GM19023 (cell line): Measurements from ENCODE around the gene REXO1.

Experiments used
- ATAC-seq: cut with Tn5 transposase; IDR thresholded peaks from one replicate; pipeline ENCODE4 v1.9.1; 2021; ENCODE audit warnings: mild to moderate bottlenecking, moderate library complexity; ENCODE audit not compliant: unreplicated experiment

The REXO1 gene

DNA sequence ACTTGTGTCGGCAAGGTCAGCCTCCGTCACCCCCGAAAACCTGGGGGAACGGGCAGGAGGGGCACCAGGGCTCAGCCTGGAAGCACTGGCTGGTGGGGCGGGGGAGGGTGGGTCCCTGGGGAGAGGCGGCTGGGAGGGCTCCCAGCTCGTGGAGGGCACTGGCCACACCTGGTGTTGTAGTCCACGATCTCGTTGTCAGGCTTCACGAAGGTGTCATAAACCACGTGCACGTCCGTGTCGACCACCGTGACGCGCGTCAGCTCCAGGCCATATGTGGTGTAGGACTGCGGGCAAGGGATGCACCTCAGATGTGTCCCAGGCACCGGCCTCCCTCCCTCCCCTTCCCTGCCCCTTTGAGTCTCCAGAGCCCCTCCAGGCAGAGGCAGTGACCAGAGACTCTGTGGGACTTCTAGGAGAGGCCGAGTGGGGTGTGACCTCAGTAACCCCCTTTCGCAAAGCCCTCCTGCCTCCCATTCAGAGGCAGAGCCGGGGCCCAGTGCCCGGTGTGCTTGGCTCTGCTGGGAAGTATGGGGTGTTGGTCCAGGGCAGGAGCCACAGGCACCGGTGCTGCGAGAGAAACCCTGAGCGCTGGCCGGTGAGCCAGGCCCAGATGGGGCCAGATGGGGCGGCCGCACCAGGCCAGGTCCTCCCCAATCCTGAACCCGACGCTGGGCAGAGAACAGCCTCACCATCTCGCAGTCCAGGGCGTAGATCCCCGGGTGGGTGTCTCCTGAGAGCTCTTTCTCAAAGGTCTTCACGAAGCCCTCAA, 31.6 kb downstream of the REXO1 start:
- ATAC-seq: no peak

DNA sequence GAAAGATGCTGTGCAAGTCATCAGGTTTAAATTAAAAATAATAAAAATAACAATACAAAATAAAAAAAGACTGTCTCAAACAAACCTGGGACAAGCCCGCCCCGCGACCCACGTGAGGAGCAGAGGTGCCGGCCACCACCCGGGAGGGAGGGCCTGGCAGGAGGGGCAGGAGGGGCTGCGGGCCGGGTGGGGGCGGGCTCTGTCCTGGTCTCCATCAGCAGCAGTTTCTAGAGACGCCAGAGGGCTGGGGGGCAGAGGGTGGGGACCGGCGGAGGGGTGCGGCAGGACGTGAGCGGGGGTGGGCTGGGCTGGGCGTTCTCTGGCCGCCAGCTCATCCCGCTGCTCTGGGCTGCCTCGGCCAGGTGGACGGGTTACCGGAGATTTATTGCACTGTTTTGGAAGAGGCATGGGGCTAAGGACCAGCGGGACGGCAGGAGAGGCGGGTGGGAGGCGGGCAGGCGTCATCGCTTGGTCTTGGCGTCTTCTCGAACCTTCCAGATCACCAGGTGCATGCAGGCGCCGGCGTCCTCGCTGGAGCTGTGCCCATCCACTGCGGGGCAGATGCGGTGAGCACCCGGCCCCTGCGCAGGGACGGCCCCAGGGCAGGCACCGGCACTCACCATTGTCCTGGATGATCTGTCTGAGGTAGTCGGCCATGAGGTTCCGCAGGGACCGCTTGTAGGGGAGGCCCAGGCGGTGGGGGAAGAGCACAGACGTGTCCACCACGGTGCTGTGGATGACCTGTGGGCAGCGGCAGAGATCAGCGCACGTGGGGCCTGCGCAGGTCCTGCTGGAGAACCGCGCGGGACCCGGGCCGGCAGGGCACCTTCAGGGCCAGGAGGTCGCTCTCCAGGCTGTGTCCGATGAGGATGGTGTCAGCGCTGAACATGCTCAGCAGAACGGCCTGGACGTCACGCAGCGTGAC, 32.4 kb downstream of the REXO1 start:
- ATAC-seq: no peak

DNA sequence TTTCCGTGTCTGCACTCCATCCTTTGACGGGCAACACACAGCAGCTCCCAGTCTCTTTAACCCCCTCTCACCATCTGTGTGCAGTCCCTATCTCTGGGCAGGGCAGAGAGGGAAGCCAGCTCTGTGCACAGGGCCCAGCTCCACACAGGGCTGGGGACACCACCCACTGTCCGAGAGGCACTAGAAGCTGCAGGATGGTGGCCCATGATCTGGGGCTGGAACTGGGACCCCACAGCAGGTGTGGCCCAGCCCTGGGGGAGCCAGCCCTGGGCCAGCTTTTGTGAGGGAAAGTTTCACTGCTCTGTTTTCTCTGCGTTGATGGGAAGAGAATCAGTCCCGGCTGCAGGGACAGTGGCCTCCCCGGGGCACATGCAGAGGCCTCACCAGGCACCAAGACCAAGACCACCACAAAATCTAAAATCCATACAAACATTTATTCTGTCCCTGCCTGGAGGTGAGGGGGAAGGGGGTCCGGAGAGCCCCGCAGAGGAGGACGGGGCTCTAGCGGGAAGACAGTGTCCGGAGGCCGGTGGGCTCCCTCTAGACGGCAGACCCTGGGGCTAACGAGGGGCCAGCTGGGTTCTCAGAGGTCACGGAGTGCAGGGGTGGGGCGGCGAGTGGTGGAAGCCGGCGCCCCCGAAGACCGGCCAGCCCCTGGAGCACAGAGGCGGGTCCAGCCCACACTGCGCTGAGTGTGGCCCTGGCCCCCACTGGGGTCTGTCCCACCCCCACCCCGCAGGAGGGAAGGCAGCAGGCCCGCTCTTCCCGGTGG, 33.3 kb downstream of the REXO1 start:
- no peak for ATAC-seq

DNA sequence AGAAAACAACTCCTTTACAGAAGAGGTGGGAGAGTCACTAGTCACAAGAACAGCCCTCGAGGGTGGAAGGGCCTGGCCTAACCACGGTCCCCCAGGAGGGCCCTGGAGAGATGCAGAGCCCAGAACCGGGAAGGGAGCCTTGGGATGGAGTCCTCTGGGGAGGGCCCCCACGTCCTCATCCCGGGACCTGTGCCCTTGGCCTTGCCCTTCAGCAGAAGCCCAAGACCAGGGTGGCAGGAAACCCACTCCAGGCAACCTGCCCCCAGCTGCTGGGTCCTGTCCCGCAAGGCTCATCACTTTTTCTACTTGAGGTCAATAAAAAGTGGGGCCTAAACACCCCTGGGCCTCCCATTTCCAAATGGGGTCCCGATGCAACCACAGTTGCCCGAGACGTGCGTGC, 33.9 kb downstream of the REXO1 start:
- ATAC-seq: no peak

DNA sequence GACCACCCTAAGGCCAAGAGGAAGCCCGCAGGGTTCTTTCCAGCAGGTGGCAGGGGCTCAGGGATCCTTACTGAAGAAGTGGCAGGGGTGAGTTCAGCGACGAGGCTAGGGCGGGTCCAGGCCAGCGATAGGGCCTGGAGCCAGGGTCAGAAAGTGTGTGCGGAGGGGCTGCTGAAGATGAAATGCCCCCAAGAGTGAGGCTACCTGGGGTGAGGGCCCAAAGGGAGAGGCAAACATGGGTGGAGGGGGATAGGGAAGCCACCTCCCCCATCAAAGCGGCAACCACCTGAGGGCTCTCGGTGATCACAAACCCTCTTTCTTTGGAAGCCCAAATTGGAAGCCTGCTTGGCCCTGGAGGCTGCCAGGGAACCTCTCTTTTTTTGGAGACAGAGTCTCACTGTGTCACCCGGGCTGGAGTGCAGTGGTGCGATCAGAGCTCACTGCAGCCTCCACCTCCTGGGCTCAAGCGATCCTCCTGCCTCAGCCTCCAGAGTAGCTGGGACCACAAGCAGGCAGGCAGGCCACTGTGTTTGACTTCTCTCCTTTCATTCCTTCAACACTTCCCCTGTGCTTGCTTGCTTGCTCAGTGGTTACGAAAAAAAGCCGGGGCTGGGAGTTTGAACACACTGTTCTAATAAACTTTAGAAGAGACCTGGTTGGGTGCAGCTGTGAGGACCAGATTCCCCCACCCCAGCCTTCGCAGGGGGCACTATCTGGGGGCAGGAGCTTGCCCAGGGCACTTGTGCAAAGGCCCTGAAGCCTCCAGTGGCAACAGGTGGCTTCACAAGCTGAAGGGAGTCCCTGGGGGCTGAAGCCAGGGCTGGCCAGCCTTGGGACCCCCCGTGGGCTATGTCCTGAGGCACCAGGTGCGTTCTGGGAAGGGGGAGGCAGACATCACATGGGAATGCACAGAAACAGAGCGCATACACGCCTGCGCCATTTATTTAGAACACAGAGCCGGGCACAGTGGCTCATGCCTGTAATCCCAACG, 34.8 kb downstream of the REXO1 start:
- no peak for ATAC-seq

DNA sequence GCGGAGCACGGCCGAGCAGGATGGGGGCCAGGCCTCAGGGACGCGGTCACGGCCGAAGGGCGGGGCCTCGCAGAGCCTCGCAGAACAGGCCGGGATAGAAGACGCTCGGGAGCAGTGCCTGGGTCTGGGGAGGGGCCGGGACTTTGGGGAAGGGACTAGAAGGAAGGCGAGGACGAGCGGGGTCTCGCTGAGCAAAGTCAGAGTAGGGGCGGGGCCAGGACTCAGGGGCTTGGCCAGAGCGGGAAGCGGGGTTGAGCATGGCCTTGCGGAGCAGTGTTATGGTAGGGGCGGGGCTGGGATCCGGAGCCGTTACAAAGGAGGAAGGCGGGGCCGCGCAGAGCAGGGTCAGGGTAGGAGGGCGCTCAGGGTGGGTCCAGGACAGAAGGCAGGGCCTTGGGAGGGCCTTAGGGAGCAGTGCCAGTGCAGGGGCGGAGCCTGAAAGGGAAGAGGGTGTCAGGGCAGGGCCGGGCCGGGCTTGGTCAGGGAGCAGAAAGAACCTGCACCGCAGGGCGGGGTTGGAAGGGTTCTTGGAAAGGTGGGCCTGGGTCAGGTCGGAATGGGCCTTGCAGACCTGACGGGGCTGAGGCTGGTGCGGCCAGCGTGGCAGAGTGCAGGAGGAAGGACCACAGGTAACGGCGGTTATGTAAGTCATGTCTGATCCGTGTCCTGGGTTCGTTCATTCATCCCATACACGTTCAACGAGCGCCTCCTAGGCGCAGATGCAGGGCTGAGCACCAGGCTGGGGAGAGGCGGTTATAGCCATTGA, 35.7 kb downstream of the REXO1 start:
- peak; percentile 81 for ATAC-seq

DNA sequence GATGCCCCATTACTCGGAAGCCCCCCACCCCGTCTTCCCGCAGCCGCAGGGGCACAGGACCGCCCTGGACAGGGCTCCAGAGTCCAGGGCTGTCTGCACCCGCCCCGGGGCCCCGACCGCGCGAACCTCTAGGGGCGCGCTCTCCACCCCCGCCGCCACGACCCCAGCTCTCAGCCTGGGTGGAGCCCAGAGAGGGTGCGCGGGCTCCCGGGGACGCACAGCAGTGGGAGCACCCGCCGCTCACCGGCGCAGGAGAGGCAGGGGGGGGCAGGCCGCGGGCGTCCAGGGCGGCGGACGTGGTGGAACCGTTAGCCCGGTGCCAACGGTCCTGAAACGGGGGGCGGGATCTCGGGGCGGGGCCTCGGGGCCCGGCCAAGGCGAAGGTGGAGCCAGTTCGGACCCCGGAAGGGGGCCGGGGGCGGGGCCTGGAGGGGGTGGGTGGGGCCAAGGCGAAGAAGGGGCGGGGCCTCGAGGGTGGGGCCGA, 36.3 kb downstream of the REXO1 start, which contains the start of gene ATP8B3:
Gene ATP8B3 (minus strand): TSS at position 335 of the 484 bp plus-strand sequence. CDS start 540 bp downstream, outside the sequence.
- peak; percentile 16 for ATAC-seq

DNA sequence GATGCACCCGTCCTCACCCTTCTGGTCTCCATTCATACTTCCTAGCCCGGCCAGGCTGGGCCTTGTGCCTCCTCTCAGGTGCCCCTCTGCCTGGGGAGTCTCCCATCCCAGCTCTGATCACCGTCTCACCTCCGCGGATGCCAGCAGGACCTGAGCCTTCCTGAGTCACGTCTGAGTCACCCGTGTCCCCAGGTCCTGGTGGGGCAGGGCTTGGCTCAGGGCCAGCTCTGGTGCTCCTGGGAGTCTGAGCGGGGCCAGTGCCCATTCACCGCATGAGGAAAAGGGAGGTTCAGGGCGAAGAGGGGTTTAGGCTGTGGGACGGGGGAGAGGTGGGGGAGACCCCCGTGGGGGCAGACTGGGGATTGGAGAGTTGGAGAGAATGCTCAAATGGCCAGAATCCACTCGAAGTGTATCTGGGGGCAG, 36.8 kb downstream of the REXO1 start:
- ATAC-seq: no peak

DNA sequence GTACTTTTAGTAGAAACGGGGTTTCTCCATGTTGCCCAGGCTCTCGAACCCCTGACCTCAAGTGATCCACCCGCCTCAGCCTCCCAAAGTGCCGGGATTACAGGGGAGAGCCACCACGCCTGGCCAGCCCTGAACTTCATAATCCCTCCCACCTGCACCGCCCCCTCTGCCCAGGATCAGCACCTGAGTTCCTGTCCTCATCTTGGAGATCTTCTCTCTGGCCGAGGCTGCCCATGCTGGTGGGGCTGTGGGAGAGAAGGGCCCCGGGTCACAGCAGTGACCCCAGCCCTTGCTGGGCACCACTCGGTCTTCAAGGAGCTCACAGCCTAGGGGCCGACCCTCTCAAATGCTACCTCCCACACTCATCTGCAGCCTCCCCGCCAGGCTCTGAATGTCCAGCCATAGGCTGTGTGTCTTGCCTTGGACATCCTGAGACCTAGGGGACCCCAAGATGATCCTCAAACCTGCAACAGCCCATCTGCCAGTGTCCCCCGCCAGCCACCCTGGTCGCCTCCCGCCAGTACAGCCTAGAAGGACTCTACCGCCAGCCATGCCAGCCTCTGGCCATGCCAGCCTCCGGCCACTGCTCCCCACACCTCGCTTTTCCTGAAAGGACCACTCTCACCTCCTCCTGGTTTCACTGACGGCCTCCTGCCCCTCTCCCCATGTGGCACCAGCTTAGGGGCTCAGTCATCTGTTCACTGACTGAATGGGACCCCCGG, 37.7 kb downstream of the REXO1 start:
- ATAC-seq: no peak

DNA sequence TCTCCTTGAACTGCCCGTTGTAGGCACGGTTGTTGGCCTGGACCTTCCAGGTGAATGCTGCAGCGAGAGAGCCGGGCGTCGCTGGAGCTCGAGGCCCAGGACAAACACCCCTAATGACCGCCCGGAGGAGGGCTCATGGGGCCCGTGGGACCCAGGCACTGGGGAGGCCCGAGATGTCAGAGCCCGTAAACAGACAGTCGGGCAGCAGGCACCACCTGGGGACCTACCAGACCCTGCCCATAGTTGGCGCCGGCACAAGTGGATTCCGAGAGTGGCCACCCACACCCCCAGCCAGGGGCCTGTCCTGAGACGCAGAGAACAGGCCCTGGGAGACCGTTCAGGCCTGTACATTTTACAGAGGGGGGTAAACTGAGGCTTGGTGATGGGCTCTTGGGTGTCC, 38.6 kb downstream of the REXO1 start:
- ATAC-seq: no peak

DNA sequence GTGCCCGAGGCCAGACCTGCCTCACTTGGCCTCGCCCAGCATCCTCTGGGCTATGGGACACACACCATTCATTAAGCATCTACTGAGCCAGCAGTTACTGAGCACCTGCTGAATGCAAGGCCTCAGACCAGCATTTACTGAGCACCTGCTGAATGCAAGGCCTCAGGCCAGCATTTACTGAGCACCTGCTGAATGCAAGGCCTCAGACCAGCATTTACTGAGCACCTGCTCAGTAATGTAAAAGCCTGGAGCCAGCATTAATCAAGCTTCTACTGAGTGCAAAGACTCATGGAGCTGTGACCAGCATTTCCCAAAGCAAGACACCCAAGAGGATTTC, 39.9 kb downstream of the REXO1 start:
- ATAC-seq: no peak

DNA sequence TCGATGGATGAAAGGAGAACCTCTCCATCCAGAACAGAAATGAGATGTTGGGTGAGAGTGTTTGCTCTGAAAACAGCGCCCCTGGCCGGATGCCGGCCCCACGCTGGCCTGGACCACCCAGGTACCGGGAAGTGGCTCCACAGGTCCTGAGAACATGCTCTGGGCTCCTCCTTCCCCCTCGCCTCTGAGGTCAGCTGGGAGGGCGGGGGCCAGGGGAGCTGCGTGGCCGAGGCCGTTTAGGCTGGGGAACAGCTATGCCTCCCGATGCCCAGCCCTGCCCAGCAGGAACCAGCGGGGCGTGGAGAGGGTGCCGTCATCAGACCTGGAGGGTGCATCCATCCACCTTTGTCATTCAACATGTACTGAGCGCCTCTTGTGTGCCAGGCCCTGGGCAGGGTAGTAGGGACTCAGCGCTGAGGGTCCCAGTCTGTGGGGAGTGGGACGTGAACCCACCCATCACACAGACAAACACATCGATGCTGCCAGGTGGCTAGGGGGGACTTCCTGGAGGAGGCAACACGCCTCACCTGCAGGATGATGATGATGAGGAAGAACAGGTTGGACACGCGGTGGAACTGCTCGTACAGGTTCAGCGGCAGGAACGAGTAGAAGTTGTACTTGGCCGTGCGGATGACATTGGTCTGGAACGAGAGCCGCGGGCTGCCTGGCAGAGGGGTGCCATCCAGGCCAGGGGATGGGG, 40.4 kb downstream of the REXO1 start:
- ATAC-seq: no peak

DNA sequence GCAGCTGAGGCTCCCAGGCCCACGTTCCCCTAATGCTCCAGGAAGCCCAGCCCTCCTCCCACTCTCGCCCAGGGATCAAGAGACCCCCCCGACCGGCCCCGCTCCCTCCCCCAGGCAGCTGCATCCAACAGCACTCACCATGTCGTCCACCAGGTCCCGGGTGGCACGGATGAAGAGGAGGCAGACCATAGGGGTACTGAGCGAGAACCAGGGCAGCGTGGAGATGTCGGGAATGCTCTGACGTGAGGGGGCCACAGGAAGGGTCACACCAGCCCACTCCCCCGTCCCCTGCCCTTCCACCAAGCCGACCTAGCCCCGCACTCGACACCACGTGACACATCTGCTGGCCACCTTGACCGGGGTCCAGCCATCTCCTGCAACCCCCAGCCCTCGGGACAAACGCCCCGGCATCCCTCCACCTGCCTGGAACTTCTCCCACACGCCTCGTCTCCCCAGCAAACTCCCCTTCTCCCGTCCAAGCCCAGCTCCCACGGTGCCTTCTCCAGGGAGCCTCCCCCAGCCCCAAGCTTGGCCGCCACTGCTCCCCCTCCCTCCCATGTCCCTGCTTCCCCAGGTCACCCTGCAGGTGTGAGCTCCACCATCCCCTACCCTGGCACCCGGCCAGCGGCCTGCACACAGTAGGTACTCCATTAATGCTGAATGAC, 41.1 kb downstream of the REXO1 start:
- no peak for ATAC-seq

DNA sequence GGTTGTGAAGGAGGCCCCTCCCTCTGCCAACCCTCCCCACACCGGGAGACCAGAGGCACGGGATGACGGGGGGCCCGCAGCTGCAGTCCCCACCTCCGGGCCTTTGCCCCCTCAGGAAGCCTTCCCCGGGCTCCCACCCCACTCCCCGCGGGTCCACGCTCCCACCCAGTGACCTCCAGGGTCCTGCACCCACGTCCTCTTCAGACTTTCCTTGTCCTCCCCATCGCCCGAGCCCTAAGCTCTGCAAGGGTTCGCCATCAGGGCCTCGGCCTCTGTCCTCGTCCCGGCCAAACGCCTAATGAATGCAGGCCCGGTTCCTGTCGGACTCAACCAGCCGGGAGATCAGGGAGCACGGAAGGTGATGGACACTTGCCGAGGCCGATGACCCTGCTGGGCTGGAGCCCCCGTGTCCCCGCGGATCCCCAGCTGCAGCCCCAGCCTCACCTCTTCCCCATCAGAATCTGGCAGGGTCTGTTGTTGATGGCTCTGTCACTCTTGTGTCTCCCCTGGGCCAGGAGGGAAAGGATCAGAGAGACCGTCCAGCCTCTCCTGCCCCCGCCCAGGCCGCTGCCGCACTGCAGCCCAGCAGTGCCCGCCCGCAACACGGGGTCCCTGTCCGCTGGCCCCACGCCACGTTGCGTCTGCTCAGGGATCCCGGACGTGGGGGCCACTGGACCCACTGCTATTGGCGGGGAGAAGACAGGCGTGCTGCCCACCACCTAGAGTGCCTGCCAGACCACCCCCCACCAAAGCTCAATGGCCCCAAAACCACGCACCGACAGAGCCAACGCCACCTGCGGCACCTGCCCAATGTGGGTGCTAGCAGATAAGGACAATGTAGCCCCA, 41.9 kb downstream of the REXO1 start:
- no peak for ATAC-seq

DNA sequence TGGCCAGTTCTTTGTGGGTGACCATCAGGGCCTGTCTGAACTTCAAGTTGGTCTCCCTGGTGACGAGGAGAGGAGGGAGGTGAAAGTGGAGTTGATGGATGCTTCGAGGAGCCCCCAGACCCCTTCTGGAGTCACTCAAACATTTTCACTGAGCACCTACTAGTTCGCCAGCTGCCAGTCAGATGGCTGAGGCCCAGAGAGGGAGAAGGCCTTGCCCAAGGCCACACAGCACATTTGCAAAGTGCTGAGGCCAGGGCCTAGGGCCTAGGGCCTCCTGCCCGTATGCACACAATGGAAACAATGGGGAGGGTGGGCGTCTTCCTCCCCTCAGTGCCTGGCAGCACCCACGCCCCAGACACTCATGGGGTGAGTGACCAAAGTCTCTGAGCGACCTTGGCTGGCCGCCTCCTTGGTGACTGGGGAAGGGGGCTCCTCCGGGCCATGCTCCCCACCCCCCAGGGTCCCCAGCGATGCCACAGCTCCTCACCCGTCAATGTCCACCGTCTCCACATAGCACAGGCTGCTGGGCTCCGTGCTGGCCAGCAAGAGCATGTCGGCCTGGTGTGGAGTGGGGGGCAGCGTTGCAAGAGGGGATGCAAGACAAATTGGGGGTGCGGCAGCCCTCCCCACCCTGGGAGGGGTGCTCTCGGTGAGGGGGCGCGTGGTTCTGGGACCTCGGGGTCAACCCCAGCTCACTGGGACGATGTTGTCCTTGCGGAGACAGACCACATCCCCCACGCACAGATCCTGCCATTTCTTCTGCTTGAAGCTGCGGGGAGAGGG, 42.7 kb downstream of the REXO1 start:
- ATAC-seq: no peak

DNA sequence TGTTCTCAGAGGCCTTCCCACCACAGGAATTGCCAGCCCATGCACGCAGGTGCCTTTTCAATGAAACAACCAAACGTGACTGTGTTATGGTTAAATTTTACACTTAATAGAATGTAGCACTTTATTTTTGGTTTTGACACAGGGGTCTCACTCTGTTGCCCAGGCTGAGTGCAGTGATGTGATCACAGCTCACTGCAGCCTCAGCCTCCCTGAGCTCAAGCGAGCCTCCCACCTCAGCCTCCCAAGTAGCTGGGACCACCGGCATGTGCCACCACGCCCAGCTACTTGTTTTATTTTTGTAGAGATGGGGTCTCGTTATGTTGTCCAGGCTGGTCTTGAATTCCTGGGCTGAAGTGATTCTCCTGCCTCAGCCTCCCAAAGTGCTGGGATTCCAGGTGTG, 43.4 kb downstream of the REXO1 start:
- ATAC-seq: no peak
